ENCODE data around the gene TSPEAR. TPM values are rescaled to one million over a fixed set of nuclear protein-coding genes. Genes with fewer than 3 reads are reported as not detected.
"Not testable (repeated sequence)": the region's sequence is repeated elsewhere in the genome, so short reads cannot be mapped to it uniquely, and the experiment has no call there.

Gene TSPEAR
- total RNA-seq, 1 experiment from 2014 or later = not detected

DNA sequence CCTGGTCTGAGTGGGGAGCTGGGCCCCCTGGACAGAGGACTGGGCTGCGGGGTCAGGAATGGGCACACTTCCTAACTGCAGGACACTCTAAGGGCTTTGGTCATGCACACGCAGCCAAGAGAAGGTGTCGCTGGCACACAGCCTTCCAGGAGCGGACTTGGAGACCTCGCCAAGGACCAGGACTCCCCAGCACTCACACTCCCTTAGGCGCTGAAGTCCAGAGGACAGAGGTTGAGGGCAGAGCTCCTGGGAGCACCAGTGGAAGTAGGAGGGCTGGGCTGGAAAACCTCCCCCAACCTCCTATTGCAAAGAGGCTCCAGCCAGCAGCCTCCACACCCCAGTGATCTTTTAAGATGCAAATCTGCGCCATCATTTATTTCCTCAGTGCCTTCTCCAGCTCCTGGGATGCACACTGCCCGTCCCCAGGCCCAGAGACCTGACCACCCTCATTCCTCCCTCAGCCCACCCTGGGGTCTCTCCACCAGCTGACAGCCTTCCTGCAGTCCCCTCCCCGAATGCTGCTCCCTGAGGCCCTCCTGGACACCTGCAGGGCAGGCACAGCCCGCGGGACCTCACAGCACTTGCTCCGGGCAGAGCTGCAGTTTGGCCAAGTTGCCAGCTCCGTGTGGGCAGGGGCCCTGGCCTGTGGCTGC lies 3.0 kb downstream of the TSPEAR start:
- DNase-seq (ENCODE audit: low read depth) = no peak
- in situ Hi-C loops (cut with HindIII; ENCODE audit: low pct_unique_long_range_greater_than_20kb, low sequenced_read_pairs) = no loop called here

DNA sequence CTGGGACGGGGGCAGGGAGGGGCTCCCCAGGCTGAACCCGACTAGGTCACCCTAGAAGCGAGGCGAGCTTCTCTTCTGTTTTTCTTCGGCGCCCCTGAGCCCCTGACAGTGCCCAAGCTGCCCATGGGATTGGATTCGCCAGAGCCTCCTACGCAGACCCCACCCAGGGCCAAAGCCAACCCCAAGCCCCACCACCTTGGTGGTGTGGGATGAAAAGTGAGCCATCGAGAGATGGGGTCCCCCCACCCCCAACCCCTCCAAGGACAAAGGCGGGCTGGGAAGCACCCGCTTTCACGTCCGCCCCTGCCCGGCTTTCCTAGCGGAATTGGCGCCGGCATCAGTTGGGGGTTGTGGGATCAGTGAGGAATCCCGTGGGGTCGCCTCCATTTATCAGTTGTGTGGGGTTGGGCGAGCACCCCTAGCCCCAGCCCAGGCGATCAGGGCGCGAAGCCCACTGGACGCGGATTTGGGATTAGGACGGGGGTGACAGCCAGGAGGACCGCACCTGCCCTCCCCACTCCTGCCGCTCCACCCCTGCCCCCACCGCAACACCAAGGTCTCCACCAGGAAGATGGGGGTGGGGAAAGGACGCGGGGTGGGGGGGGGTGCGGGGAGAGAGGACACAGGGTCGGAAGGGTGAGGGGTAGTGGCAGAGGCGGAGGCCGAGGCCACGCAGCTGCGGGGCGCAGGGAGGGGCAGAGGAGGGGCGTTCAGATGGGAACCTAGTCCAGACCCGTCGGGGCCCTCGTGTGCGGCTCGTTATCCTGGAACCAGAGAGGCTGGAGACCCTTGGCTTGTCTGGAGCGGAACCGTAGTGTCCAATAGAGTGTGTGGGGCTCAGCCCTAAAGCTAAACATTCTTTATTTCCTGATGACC lies 4.4 kb downstream of the TSPEAR start:
- DNase-seq (ENCODE audit: low read depth) = no peak
- in situ Hi-C loops (cut with HindIII; ENCODE audit: low pct_unique_long_range_greater_than_20kb, low sequenced_read_pairs) = no loop called here

DNA sequence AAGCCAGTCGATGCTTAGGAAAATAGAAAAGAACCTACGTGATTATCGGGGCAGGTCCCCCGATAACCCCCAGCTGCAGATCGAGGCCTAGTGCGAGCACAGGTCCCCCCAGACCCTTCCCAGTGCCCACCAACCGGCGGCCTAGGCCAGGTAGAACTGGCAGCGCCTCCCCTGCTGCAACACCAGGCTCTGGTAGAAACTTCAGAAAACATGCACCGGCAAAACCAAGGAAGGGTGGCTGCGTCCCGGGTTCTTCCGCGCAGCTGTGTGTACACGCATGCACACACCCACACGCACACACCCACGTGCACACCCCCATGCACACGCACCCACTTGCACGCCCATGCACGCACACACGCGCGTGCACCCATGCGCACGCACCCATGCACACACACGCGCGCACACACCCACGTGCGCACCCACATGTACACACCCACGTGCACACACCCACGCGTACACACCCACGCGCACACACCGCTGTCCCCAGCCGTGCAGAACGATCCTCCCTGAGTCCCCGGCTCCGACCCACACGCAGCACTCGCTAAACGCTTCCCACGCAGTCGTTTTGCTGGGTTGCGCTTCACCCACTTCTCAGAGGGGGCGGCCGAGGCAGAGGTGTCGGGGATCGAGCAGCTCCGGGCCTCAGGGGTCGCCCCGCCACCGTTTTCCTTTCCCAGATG lies 5.2 kb downstream of the TSPEAR start:
- no peak for DNase-seq (ENCODE audit: low read depth)
- in situ Hi-C loops (cut with HindIII; ENCODE audit: low pct_unique_long_range_greater_than_20kb, low sequenced_read_pairs) = no loop called here

DNA sequence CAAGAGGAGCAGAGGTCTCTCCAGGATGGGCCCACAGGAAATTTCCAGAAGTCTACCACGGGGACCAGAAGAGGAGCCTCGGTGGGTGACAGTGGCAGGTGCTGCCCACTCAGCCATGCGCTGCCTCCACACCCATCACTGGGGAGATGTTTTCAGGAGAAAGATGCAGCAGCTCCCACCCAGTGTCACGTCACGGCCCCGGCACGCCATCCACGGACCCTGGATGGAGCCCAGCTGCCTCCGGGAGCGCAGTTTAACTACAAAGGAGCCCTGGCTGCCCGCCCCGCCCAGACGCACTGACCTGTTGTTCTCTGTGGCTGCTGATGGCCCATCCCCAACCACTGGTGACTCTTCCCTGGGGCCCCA lies 6.8 kb downstream of the TSPEAR start:
- in situ Hi-C loops (cut with HindIII; ENCODE audit: low pct_unique_long_range_greater_than_20kb, low sequenced_read_pairs) = no loop called here
- no peak for DNase-seq (ENCODE audit: low read depth)

DNA sequence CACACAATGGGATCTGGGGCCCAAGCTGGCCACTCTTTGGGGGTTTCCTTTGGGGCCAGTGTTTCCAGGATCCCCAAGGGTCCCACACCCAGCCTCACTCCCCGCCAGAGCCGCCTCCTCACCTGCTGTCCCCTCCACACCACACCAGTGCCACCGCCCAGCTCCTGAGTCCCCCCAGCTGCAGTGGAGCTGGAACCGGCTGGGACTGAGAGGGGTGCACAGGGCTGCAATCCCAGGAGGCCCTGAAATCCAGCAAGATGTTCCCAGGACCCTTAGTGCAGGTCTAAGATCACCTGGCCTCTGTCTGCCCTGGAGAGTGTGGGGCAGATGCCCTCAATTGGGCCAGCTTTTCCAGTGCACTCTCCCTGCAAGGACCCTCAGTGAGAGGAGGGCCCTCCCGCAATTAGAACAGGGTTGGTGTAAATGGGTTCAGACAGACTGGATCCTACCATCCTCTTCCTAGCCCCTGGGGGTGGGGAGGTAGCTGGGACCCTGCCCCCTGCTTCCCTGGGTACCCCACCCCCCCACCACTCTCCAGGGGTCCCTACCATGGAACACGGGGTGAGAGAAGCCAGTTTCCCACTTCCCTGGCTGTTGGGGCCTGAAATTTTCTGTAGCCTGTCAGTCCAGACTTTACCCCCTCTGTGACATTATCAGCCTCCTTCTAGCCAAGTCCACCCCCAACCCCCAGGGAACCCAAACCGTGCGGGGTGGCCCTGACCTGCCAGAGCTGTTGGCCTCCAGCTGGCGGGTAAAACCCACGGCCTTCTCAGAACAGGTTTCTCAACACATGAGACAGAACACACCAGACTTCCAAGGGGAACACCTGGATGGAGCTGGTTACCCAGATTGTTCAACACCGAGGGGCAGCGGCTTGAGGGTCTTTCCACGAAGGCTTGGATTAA lies 7.4 kb downstream of the TSPEAR start:
- no peak for DNase-seq (ENCODE audit: low read depth)
- in situ Hi-C loops (cut with HindIII; ENCODE audit: low pct_unique_long_range_greater_than_20kb, low sequenced_read_pairs) = no loop called here

DNA sequence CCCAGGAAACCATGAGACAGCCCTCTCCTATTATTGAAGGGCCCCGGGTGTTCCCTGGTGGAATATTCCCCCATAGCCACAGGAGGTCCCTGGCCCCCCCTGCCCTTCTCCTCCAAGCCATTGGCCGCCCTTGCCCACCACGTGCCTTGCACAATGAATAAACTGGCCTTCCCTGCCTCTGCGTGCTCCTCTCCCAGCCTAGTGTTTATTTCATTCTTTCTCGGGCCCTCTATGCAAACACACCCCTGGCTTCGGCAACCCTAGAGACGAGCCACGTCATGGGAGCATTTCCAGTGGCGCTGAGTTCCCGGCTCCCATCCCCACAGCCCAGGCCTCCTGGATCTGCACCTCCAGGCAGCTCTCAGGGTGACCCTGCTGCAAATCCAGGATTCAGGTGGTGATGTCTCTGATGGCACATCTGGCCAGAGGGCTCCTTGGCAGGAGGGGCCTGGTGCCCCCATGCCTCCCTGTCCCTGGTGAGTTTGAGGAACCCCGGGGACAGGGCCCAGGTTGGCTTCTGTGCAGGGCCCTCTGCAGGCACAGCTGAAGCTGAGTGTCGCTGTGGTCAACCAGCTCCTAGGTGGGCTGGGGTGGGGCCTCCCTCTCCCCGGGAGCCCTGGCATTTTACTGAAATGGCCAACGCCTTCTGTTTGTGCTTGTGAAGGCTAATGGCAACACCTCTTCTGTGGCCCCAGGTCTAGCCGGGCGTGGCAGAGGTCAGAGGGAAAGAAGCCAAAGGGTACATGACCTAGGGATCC lies 8.2 kb downstream of the TSPEAR start:
- in situ Hi-C loops (cut with HindIII; ENCODE audit: low pct_unique_long_range_greater_than_20kb, low sequenced_read_pairs) = no loop called here
- DNase-seq (ENCODE audit: low read depth) = no peak

DNA sequence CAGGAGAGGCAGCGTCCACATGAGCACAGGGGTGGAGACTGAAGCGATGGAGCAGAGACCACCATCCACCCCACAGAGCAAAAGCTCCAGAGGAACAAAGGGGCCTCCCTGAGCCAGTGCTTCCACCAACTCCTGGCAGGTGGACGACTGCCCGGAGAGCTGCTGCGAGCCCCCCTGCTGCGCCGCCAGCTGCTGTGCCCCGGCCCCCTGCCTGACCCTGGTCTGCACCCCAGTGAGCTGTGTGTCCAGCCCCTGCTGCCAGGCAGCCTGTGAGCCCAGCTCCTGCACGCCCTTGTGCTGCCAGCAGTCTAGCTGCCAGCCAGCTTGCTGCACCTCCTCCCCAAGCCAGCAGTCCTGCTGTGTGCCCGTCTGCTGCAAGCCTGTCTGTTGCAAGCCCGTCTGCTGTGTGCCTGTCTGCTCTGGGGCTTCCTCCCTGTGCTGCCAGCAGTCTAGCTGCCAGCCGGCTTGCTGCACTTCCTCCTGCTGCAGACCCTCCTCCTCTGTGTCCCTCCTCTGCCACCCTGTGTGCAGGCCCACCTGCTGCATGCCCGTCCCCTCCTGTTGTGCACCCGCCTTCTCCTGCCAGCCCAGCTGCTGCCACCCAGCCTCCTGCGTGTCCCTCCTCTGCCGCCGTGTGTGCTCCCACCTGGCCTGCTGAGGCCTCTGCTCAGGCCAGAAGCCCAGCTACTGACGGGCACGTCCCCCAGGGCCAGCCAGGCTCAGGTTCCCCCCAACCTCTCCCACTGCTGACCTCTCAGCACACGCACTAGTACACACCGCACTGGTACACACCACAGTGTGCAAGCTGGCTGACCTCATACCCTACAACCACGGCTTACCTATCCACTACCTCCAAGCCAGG lies 9.0 kb downstream of the TSPEAR start:
- in situ Hi-C loops (cut with HindIII; ENCODE audit: low pct_unique_long_range_greater_than_20kb, low sequenced_read_pairs) = no loop called here
- DNase-seq (ENCODE audit: low read depth) = no peak

DNA sequence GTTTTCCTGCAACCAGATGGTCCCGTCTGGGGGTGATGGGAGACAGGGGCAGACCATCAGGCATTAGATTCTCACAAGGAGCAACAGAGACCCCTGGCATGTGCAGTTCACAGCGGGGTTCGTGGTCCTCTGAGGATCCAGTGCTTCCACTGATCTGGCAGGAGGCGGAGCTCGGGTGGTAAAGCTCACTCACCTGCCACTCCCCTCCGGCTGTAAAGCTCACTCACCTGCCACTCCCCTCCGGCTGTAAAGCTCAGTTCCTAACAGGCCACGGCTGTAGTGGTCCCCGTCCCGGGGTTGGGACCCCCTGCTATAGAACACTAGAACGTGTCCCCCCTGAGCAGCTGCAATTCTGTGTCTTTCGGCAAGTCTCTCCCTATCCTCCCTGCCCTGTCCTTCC lies 9.8 kb downstream of the TSPEAR start:
- in situ Hi-C loops (cut with HindIII; ENCODE audit: low pct_unique_long_range_greater_than_20kb, low sequenced_read_pairs) = no loop called here
- no peak for DNase-seq (ENCODE audit: low read depth)

DNA sequence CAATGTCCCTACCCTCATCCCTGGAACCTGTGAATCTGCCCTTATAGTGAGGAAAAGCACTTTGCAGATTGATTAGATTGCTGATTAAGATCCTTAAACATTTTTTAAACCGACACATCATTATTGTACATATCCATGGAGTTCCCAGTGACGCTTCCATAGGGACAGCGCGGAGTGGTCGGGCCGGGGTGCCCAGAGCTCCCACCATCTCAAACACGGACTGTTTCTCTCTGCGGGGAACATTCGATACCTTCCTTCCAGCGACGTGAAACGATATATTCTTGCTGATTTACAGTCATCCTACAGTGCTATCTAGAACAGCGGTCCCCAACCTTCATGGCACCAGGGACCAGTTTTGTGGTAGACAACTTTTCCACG lies 10.4 kb downstream of the TSPEAR start:
- DNase-seq (ENCODE audit: low read depth) = no peak
- in situ Hi-C loops (cut with HindIII; ENCODE audit: low pct_unique_long_range_greater_than_20kb, low sequenced_read_pairs) = no loop called here

DNA sequence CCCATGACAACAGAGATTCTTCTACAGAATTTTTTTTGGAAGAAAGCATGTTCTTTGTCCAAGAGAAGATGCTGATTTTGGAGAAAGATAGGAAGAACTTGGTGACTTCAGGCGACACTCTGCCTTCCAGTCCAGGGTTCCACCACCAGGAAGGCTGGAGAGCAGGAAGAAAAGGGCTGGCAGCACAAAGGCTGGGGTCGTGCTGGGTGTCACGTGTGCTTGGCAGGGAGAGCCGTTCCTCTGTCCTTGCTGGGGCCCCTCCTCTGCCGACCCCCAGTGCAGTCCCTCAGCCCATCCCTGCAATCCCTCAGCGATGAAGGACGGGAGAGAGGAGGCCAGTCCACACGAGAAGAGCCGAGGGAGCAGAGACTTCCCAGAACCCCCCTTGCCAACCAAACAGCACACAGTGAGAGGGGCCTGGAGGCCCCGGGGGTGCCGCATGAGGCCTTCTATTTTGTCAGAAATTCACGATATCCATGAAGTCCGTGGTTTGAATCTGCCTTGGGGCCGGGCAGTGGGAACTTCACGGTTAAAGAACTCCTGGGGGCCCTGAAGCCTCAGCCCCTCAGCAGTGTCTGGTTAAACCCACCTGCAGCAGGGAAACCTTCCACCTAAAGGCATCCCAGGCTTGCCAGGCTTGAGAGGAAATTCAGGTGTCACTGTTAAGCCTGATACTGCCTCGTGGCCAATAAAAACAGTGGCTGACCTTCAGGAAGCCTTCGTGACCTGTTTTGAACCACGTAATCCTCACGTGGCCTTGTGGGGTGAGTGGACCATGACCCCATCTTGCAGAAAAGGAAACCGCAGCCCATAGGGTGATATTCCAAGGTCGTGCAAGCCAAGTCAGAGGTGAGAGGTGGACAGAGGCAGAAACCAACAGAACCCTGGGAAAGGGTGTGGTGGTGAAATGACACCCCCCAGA lies 11.0 kb downstream of the TSPEAR start:
- in situ Hi-C loops (cut with HindIII; ENCODE audit: low pct_unique_long_range_greater_than_20kb, low sequenced_read_pairs) = no loop called here
- DNase-seq (ENCODE audit: low read depth) = no peak

DNA sequence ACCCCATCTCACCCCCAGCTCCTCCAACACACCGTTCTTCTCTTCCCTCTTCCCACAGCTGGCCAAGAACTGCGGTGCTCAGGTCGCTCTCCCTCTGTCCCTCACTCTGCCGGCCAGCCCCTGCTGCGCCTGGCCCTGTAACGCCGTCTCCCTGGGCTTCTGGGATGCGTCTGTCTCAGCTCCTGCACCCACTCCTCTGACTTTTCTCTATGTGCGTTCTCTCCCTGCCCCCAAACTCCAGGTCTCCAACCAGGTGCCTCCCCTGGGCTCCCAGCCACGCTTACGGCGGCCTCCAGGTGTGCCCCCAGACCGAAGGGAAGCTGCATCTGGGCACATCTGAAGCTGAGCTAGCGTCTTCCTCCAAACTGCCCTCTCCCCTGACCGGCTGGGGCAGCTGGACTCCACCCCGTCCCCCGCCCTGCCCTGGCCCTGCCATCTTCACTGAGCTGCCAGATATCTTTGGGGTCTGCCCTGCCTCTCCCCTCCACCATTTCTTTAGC lies 11.8 kb downstream of the TSPEAR start:
- in situ Hi-C loops (cut with HindIII; ENCODE audit: low pct_unique_long_range_greater_than_20kb, low sequenced_read_pairs) = no loop called here
- DNase-seq (ENCODE audit: low read depth) = no peak

DNA sequence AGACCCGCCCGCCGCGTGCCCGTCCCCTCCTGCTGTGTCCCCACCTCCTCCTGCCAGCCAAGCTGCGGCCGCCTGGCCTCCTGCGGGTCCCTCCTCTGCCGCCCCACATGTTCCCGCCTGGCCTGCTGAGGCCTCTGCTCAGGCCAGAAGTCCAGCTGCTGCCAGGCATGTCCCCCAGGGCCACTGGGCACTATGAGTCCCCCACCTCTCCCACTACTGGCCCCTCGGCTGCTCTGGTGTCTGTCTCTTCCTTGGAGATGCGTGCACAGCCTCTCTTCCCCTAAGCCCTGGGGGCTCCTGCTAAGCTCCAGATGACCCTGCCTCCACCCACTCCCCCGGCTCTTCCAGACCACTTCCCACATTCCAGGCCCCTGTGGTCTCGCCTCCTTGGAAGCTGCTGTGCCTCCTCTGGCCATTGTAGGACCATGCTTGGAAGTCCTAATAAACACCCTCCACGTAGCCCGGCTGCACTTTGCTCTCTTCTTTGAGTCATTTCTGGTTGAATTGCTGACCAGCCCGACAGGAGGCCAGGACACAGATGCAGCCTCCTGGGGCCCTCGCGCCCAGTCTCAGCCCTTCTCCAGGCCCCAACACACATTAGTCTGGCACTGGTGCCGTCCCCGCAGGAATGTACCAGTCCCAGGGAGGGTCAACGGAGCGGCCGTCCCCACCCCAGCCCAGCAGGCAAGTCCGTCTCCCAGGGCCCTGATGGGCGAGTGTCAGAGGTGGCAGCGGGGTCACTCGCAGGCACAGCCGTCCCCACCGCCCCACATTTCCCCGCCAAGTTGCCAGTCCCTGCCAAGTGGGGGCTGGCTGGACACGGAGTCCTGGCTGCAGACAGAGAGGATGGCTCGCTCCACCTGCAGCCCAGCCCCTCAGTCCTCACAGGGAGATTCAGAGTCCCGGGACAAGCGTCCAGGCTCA lies 13.3 kb downstream of the TSPEAR start:
- in situ Hi-C loops (cut with HindIII; ENCODE audit: low pct_unique_long_range_greater_than_20kb, low sequenced_read_pairs) = no loop called here
- no peak for DNase-seq (ENCODE audit: low read depth)

DNA sequence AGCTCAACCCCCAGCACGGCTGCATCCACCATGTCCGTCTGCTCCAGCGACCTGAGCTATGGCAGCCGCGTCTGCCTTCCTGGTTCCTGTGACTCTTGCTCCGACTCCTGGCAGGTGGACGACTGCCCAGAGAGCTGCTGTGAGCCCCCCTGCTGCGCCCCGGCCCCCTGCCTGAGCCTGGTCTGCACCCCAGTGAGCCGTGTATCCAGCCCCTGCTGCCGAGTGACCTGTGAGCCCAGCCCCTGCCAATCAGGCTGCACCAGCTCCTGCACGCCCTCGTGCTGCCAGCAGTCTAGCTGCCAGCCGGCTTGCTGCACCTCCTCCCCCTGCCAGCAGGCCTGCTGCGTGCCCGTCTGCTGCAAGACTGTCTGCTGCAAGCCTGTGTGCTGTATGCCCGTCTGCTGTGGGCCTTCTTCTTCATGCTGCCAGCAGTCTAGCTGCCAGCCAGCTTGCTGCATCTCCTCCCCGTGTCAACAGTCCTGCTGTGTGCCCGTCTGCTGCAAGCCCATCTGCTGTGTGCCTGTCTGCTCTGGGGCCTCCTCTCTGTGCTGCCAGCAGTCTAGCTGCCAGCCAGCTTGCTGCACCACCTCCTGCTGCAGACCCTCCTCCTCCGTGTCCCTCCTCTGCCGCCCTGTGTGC lies 14.1 kb downstream of the TSPEAR start, which contains the start of gene KRTAP10-12:
Gene KRTAP10-12 (plus strand): TSS at position 1 of the 639 bp plus-strand sequence. CDS start 30 bp downstream, at position 31.
- in situ Hi-C loops (cut with HindIII; ENCODE audit: low pct_unique_long_range_greater_than_20kb, low sequenced_read_pairs) = not testable (repeated sequence)

DNA sequence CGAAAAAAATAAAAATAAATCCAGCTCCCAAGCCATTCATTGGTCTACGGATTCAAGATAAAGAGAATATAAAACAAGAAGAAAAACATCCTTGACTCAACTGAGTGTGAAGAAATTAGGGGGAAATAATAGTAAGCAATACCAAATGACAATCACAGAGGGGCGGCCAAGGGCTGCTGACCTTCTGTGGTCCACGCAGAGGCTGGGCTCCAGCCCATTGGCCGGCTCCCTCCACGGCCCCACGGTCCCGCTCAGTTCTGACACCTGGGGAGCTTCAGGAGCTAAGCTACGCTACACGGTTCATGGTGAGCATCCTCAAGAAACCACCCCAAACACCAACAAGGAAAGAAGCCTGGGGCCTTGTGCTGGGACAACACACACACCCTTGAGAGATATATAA lies 14.8 kb downstream of the TSPEAR start:
- in situ Hi-C loops (cut with HindIII; ENCODE audit: low pct_unique_long_range_greater_than_20kb, low sequenced_read_pairs) = no loop called here

More for the DNA sequence above, 14.1 kb downstream of the TSPEAR start, which contains the start of gene KRTAP10-12:
- DNase-seq (ENCODE audit: low read depth) = not testable (repeated sequence)

More for the DNA sequence above, 14.8 kb downstream of the TSPEAR start:
- DNase-seq (ENCODE audit: low read depth) = no peak
